GM20431 (cell line): Measurements from ENCODE around the gene PRELID1.
"Not testable (repeated sequence)": the region's sequence is repeated elsewhere in the genome, so short reads cannot be mapped to it uniquely, and the experiment has no call there.

Experiments used
- in situ Hi-C: fragments of 300-500 bp; cut with MseI, MboI; formaldehyde crosslinking; loops from one replicate; pipeline ENCODE4 v1.15.0; 2020; ENCODE audit warnings: low sequenced_read_pairs; ENCODE audit not compliant: unreplicated experiment

PRELID1 gene, protein sequence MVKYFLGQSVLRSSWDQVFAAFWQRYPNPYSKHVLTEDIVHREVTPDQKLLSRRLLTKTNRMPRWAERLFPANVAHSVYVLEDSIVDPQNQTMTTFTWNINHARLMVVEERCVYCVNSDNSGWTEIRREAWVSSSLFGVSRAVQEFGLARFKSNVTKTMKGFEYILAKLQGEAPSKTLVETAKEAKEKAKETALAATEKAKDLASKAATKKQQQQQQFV

DNA sequence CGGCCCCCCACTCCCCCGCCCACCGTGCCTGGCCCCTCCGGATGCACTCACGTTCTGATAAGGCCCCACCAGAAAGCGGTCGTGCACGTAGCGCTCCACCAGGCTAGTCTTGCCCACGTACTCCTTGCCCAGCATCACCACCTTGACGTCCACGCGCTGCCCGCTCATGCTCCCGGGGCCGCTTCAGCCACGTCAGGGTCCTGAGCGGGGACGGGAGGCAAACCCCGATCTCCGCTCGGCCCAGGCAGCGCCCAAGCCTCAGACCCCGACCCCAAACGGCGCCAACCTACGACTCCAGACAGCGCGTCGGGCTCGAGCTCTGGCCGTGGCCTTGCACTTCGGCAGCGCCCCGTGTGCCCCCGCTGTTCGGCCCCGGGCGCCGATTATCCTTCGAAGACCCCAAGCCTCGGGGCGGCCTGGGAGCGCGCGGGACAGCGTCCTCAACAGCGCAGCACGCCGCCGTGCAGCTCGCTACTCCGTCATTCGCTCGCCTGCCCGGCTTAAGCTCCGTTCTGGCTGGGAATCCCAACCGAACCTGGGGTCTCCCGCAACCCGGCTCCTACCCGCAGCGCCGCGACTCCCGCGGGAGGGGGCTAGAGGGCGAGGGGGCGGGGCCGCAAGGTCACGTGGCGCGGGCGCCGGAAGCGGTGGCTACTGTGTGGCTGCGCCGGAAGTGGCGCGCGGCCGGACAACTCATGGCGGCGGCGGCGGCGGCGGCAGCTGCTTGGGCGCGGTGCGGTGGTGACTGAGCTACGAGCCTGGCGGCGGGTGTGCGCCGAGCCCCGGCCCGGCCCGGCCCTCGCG, at the start of gene PRELID1, which contains the start of gene RAB24:
Gene PRELID1, plus strand, starts transcription at position 679 of the 804 bp plus-strand sequence. CDS start 187 bp downstream, outside the sequence.
Gene RAB24, minus strand, starts transcription at position 599 of the 804 bp plus-strand sequence. Its CDS starts 431 bp downstream, at position 168.
- in situ Hi-C loops, result no loop called here

DNA sequence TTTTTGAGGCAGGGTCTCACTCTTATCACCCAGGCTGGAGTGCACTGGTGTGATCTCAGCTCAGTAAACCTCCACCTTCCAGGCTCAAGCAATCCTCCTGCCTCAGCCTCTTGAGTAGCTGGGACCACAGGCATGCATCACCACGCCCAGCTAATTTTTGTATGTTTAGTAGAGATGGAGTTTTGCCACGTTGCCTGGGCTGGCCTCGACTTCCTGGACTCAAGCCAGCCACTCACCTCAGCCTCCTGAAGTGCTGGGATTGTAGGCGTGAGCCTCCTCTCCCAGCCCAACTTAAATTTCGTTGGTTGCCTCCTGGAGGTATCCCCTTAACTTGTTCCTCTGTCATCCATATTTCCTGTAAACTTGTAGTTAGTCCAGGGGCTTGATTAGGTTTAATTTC, 47.3 kb upstream of the PRELID1 start:
- in situ Hi-C loops, result no loop called here

- in situ Hi-C loops, result not testable (repeated sequence)
These were observed 44.9 kb upstream of the PRELID1 start for GRCh38 chr5:177258711-177259110.

DNA sequence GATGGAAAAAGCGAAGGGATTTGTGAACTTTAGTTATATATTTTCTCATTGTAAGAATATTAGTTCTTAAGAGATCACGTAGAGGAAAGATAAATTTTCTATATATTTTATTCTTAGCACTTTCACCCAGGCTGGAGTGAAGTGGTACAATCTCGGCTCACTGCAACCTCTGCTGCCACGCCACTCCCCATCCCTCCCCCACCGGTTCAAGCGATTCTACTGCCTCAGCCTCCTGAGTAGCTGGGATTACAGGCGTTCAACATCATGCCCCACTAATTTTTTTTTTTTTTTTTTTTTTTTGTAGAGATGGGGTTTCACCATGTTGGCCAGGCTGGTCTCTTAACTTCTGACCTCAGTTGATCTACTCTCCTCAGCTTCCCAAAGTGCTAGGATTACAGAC, 42.6 kb upstream of the PRELID1 start:
- in situ Hi-C loops, result no loop called here

DNA sequence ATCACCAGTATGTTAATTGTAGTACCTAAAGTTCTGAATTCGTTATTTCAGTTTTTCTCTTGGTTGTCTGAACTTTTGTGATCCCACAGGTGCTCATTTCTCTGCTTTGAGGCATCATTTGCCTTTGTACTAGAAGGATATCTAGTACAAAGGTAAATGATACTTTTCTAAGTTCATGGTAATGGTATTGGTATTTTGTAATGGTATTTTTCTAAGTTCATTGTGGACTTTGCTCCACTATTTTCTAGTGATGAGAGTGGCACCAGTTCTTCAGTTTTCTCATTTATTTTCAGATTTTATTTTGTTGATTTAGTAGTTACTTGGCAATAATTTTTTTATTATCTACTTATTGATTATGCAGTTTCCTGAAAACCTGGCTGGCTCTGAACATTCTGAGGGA, 42.1 kb upstream of the PRELID1 start:
- in situ Hi-C loops, result no loop called here

GRCh38 chr5:177264178-177264577, 39.4 kb upstream of the PRELID1 start:
- in situ Hi-C loops, result no loop called here

GRCh38 chr5:177265395-177265794, 38.2 kb upstream of the PRELID1 start:
- in situ Hi-C loops, result no loop called here

- in situ Hi-C loops, result no loop called here
These were observed 34.2 kb upstream of the PRELID1 start for GRCh38 chr5:177269232-177269895.

GRCh38 chr5:177269976-177270375, 33.6 kb upstream of the PRELID1 start:
- in situ Hi-C loops, result no loop called here

- in situ Hi-C loops, result no loop called here
These were observed 32.9 kb upstream of the PRELID1 start for GRCh38 chr5:177270653-177271052.

DNA sequence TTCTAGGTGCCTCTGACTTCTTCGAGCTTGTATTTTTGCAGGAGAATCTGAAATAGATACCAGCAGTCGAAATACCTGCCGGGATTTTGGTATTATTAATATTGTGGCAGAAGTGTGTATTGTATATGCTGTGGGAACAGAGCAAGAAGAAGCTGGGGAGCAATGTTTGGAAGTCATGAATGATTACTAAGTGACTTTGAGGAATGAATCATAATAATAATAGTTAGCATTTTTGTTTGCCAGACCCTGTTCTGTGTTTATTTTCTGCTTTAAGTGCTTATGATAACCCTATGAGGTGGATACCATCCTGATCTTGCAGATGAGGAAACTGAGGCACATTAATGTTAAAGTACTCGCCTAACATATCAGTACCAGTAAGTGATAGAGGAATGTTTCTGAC, 32.5 kb upstream of the PRELID1 start:
- in situ Hi-C loops, result no loop called here

GRCh38 chr5:177275883-177276282, 27.7 kb upstream of the PRELID1 start:
- in situ Hi-C loops, result no loop called here

- in situ Hi-C loops, result no loop called here
These were observed 26.7 kb upstream of the PRELID1 start for GRCh38 chr5:177276886-177277285.

DNA sequence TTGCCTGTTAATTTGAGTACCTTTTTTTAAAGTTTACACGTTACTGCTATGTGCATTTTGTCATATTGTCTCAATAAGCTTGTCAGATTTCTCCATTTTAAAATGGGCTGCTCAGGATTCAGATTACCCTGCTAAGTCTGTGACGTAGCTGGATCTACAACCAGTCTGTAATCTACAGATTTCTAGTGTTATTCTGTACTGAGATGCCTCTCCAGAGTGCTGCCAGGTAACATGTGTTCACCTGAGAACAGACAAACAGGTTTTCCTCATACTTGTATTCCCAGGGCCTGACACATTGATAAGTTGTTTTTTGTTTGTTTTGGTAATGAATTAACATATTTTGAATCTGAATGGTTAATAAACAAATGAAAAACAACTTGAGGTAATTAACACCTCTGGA, 15.4 kb upstream of the PRELID1 start:
- in situ Hi-C loops, result no loop called here

DNA sequence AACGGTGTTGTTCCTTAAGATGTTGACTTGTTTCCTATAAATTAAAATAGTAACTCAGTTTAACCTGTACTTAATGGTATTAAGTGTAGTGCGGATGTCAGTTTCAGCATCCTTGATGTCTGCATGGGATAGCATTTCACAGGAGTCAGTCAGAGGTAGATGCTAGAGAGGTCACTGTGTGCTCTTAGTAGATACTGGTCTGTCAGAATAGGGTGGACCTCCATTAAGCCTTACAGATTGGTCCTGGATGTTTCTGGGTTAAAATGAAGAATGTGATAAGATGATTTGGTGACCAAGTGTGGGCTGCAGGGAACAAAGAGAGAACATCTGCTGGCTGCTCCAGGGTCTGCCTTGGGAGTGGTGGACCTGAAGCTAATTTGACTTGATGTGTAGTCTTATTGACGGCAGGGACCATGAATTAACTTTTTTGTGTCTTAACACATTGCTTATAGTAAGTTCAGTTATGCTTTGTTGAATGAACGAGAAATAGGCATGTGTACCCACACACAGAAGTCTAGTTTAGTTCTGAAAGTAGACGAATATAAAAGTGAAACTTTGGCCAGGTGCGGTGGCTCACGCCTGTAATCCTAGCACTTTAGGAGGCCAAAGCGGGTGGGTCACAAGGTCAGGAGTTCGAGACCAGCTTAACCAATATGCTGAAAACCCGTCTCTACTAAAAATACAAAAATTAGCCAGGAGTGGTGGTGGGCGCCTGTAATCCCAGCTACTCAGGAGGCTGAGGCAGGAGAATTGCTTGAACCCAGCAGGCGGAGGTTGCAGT, 12.6 kb upstream of the PRELID1 start:
- in situ Hi-C loops, result no loop called here

DNA sequence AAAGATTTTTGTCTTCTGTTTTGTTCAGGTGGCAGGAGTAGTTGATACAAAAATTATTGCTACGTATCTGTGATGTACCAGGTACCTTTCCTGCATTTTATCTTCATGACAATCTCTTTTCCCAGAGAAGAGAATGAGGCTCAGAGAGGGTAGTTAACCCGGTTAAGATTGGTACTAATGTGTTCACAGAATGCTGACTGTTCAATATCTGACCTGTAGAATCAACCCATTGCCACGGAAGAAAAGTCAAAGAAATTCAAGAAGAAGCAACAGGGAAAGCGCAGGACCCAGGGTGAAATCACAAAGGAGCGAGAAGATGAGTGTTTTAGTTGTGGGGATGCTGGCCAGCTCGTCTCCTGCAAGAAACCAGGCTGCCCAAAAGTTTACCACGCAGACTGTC, 11.9 kb upstream of the PRELID1 start:
- in situ Hi-C loops, result no loop called here

DNA sequence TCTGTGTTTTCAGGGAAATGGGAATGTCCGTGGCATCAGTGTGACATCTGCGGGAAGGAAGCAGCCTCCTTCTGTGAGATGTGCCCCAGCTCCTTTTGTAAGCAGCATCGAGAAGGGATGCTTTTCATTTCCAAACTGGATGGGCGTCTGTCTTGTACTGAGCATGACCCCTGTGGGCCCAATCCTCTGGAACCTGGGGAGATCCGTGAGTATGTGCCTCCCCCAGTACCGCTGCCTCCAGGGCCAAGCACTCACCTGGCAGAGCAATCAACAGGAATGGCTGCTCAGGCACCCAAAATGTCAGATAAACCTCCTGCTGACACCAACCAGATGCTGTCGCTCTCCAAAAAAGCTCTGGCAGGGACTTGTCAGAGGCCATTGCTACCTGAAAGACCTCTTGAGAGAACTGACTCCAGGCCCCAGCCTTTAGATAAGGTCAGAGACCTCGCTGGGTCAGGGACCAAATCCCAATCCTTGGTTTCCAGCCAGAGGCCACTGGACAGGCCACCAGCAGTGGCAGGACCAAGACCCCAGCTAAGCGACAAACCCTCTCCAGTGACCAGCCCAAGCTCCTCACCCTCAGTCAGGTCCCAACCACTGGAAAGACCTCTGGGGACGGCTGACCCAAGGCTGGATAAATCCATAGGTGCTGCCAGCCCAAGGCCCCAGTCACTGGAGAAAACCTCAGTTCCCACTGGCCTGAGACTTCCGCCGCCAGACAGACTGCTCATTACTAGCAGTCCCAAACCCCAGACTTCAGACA, 9.6 kb upstream of the PRELID1 start:
- in situ Hi-C loops, result no loop called here

DNA sequence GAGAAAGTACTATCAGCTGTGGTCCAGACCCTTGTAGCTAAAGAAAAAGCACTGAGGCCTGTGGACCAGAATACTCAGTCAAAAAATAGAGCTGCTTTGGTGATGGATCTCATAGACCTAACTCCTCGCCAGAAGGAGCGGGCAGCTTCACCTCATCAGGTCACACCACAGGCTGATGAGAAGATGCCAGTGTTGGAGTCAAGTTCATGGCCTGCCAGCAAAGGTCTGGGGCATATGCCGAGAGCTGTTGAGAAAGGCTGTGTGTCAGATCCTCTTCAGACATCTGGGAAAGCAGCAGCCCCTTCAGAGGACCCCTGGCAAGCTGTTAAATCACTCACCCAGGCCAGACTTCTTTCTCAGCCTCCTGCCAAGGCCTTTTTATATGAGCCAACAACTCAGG, 9.0 kb upstream of the PRELID1 start:
- in situ Hi-C loops, result no loop called here

GRCh38 chr5:177295924-177296323, 7.7 kb upstream of the PRELID1 start:
- in situ Hi-C loops, result no loop called here

GRCh38 chr5:177296581-177296980, 7.0 kb upstream of the PRELID1 start:
- in situ Hi-C loops, result no loop called here
